OCI-LY3 (cell line): ENCODE results near the gene IL1RAPL1.

Experiments used
- H2AFZ ChIP-seq: fragments of 200-600, 300-600 bp; shearing (Covaris generic); 2 replicates; pipeline ENCODE4 v1.6.0; 2014; ENCODE audit warnings: antibody characterized with exemption, low read depth, low read length
- H3K27ac ChIP-seq: fragments of 200-600, 300-600 bp; sonication (generic); 2 replicates; pipeline ENCODE4 v1.5.1; 2014; ENCODE audit warnings: mild to moderate bottlenecking, low read length, moderate library complexity, mixed read lengths
- H3K27me3 ChIP-seq: fragments of 200-600, 300-600 bp; sonication (generic); 2 replicates; pipeline ENCODE4 v1.6.1; 2014; ENCODE audit warnings: low read depth, low read length, mixed read lengths
- H3K36me3 ChIP-seq: fragments of 200-600, 300-600 bp; sonication (generic); replicated peaks from 2 replicates; pipeline ENCODE3; 2014; ENCODE audit warnings: low read depth, low read length, mixed read lengths
- H3K4me1 ChIP-seq: fragments of 300-600, 200-600 bp; sonication (generic); 2 replicates; pipeline ENCODE4 v1.6.1; 2014; ENCODE audit warnings: low read length, mixed read lengths
- H3K4me2 ChIP-seq: fragments of 200-600, 300-600 bp; sonication (generic); 2 replicates; pipeline ENCODE4 v1.6.1; 2014; ENCODE audit warnings: low read length, mixed read lengths
- H3K4me3 ChIP-seq: fragments of 300-600, 200-600 bp; sonication (generic); 2 replicates; pipeline ENCODE4 v1.5.1; 2014; ENCODE audit warnings: antibody characterized with exemption, mild to moderate bottlenecking, low read length, moderate library complexity
- H3K79me2 ChIP-seq: fragments of 300-600, 200-600 bp; shearing (Covaris generic); 2 replicates; pipeline ENCODE4 v1.6.1; 2014; ENCODE audit warnings: mild to moderate bottlenecking, low read length, mixed read lengths
- H3K9ac ChIP-seq: fragments of 300-600, 200-600 bp; shearing (Covaris generic); 2 replicates; pipeline ENCODE4 v1.6.0; 2014; ENCODE audit warnings: mild to moderate bottlenecking, low read length, moderate library complexity
- H3K9me3 ChIP-seq: fragments of 200-600, 300-600 bp; shearing (Covaris generic); 2 replicates; pipeline ENCODE4 v1.6.1; 2014; ENCODE audit warnings: low read length, mixed read lengths; ENCODE audit not compliant: insufficient read depth
- H4K20me1 ChIP-seq: fragments of 200-600, 300-600 bp; sonication (generic); 2 replicates; pipeline ENCODE4 v1.6.1; 2016; ENCODE audit warnings: low read length, mixed read lengths; ENCODE audit not compliant: insufficient read depth
- EZH2phosphoT487 ChIP-seq: fragments of 200-600 bp; shearing (Covaris generic); IDR thresholded peaks from 2 replicates; pipeline ENCODE4 v1.6.1; 2018; ENCODE audit warnings: antibody characterized with exemption, mixed run types, low read depth
- TF ChIP-seq, protein P1 (sequence below): fragments of 200-600, 300-600 bp; sonication (generic); IDR thresholded peaks from 2 replicates; pipeline ENCODE4 v1.5.1; 2014; ENCODE audit warnings: antibody characterized with exemption, low read length, low read depth

The IL1RAPL1 gene

DNA sequence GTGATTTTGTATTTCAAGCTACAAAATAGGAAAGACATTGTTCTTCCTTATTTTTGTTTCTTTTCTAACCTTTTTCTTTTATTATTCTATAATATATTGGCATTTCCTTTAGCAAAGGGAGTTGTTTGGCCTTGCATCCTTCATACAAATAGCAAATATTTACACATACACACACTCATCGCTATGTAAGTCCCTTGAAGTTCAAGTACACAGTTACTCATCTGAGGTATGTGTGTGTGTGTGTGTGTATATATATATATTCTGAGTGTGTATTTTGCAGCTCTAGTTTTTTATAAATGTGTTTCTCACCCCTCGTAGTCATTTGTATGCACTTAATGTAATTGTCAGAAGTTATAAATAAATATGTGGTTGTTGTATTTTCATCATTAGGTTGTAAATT lies 903.4 kb downstream of the IL1RAPL1 start:
- no peak overlapping the region for H2AFZ ChIP-seq

DNA sequence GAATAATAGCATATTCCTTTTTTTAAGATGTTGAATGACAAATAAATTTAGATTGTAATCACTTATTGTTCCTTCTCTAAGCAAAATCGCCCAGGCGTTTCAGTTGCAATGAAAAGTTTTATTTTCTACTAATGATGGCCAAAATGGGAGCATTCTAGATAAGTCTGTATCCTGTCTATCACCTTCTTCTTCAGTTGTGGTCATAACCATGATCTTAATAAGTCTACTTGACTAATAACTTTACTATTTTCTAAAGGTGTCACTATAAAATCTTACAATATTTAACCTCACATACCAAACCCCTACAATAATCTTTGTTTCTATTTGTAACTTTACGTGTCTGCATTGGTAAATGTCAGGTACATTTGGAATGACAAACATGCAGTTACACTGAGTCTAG lies 904.4 kb downstream of the IL1RAPL1 start:
- H3K4me3 ChIP-seq, result no peak overlapping the region
- H4K20me1 ChIP-seq, result no peaks in the 10 kb centered on the region
- no peaks in the 10 kb centered on the region for H3K36me3 ChIP-seq
- no peaks in the 10 kb centered on the region for H3K27me3 ChIP-seq
- no peak overlapping the region for H2AFZ ChIP-seq
- no peak for TF ChIP-seq EZH2phosphoT487
- TF ChIP-seq, protein P1, sequence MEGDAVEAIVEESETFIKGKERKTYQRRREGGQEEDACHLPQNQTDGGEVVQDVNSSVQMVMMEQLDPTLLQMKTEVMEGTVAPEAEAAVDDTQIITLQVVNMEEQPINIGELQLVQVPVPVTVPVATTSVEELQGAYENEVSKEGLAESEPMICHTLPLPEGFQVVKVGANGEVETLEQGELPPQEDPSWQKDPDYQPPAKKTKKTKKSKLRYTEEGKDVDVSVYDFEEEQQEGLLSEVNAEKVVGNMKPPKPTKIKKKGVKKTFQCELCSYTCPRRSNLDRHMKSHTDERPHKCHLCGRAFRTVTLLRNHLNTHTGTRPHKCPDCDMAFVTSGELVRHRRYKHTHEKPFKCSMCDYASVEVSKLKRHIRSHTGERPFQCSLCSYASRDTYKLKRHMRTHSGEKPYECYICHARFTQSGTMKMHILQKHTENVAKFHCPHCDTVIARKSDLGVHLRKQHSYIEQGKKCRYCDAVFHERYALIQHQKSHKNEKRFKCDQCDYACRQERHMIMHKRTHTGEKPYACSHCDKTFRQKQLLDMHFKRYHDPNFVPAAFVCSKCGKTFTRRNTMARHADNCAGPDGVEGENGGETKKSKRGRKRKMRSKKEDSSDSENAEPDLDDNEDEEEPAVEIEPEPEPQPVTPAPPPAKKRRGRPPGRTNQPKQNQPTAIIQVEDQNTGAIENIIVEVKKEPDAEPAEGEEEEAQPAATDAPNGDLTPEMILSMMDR, result no peak
- no peak overlapping the region for H3K4me2 ChIP-seq
- H3K9ac ChIP-seq, result no peak overlapping the region
- no peaks in the 10 kb centered on the region for H3K79me2 ChIP-seq
- peaks cover 15% of the 10 kb centered on the region for H3K4me1 ChIP-seq
- H3K9me3 ChIP-seq, result no peaks in the 10 kb centered on the region
- no peak overlapping the region for H3K27ac ChIP-seq

More for the DNA sequence above, 903.4 kb downstream of the IL1RAPL1 start:
- H4K20me1 ChIP-seq, result no peaks in the 10 kb centered on the region
- H3K79me2 ChIP-seq, result no peaks in the 10 kb centered on the region
- H3K4me2 ChIP-seq, result no peak overlapping the region
- H3K27me3 ChIP-seq, result no peaks in the 10 kb centered on the region
- TF ChIP-seq, protein P1, result no peak
- TF ChIP-seq EZH2phosphoT487, result no peak
- H3K9me3 ChIP-seq, result no peaks in the 10 kb centered on the region
- no peaks in the 10 kb centered on the region for H3K36me3 ChIP-seq
- peaks cover 15% of the 10 kb centered on the region for H3K4me1 ChIP-seq
- H3K9ac ChIP-seq, result no peak overlapping the region
- no peak overlapping the region for H3K4me3 ChIP-seq
- H3K27ac ChIP-seq, result no peak overlapping the region

GRCh38 chrX:29496636-29497180 lies 909.5 kb downstream of the IL1RAPL1 start:
- Histone ChIP-seq H3K27ac (no peak overlapping the region), H3K4me2 (no peak overlapping the region)
- TF ChIP-seq EZH2phosphoT487, result no peak
- TF ChIP-seq, protein P1, result no peak

GRCh38 chrX:29506729-29507128 lies 919.5 kb downstream of the IL1RAPL1 start:
- H3K79me2 ChIP-seq, result no peaks in the 10 kb centered on the region
- no peaks in the 10 kb centered on the region for H3K9me3 ChIP-seq
- no peaks in the 10 kb centered on the region for H4K20me1 ChIP-seq
- no peak overlapping the region for H3K9ac ChIP-seq
- H3K27me3 ChIP-seq, result no peaks in the 10 kb centered on the region
- H3K36me3 ChIP-seq, result no peaks in the 10 kb centered on the region
- no peak overlapping the region for H3K4me2 ChIP-seq
- H3K4me1 ChIP-seq, result no peaks in the 10 kb centered on the region
- H2AFZ ChIP-seq, result no peak overlapping the region
- H3K27ac ChIP-seq, result no peak overlapping the region
- H3K4me3 ChIP-seq, result no peak overlapping the region
- TF ChIP-seq EZH2phosphoT487, result no peak
- TF ChIP-seq, protein P1, result no peak

More at GRCh38 chrX:29496636-29497180, 909.5 kb downstream of the IL1RAPL1 start:
- Histone ChIP-seq H3K36me3 (no peaks in the 10 kb centered on the region), H3K4me1 (no peaks in the 10 kb centered on the region), H3K4me3 (no peak overlapping the region), H3K9me3 (no peaks in the 10 kb centered on the region), H4K20me1 (no peaks in the 10 kb centered on the region), H3K27me3 (no peaks in the 10 kb centered on the region), H2AFZ (no peak overlapping the region), H3K9ac (no peak overlapping the region), H3K79me2 (no peaks in the 10 kb centered on the region)
